DND-41 (cell line): Measurements from ENCODE around the gene INPP5A.
A peak's percentile ranks its signal among the peaks of the same experiment; 100 is the strongest.

Experiments
- ATAC-seq: fragments of 200-7000 bp; cut with Tn5 transposase; 3 replicates; pipeline ENCODE4 v1.9.1; 2021; ENCODE audit warnings: low read depth; ENCODE audit not compliant: insufficient read depth
- DNase-seq: peaks from one replicate; pipeline ENCODE4 v3.0.0-alpha.2; 2020
- H2AFZ ChIP-seq: 2 replicates; pipeline ENCODE4 v1.6.0; 2012; ENCODE audit warnings: low read depth, low read length
- H3K27ac ChIP-seq: 2 replicates; pipeline ENCODE4 v1.5.1; 2012; ENCODE audit warnings: low read length, inconsistent platforms
- H3K27me3 ChIP-seq: fragments of 200-600 bp; sonication (generic); 2 replicates; pipeline ENCODE4 v1.6.0; 2012; ENCODE audit warnings: low read length, mild to moderate bottlenecking, inconsistent platforms; ENCODE audit not compliant: insufficient read depth, poor library complexity
- H3K36me3 ChIP-seq: 2 replicates; pipeline ENCODE4 v1.5.1; 2012; ENCODE audit warnings: low read length, inconsistent platforms; ENCODE audit not compliant: insufficient read depth
- H3K4me1 ChIP-seq: 2 replicates; pipeline ENCODE4 v1.5.1; 2012; ENCODE audit warnings: mild to moderate bottlenecking, low read length; ENCODE audit not compliant: insufficient read depth
- H3K4me2 ChIP-seq: 2 replicates; pipeline ENCODE4 v1.6.0; 2012; ENCODE audit warnings: mild to moderate bottlenecking, moderate library complexity, low read length, inconsistent platforms; ENCODE audit not compliant: insufficient read depth
- H3K4me3 ChIP-seq, 2 experiments: fragments of 200-600 bp in 1 of 2; shearing (Covaris generic) in 1 of 2; 2 replicates each; pipeline ENCODE4 v1.5.1; 2012 to 2016; ENCODE audit warnings: inconsistent platforms in 2 of 2, low read length in 2 of 2, mild to moderate bottlenecking in 2 of 2, low read depth in 1 of 2, moderate library complexity in 1 of 2
- H3K79me2 ChIP-seq: 2 replicates; pipeline ENCODE4 v1.6.0; 2012; ENCODE audit warnings: low read length, inconsistent platforms; ENCODE audit not compliant: insufficient read depth
- H3K9ac ChIP-seq: 2 replicates; pipeline ENCODE4 v1.6.0; 2012; ENCODE audit warnings: low read depth, mild to moderate bottlenecking, inconsistent platforms, low read length, moderate library complexity
- H3K9me3 ChIP-seq: 2 replicates; pipeline ENCODE4 v1.5.1; 2012; ENCODE audit warnings: low read length, moderate library complexity, mild to moderate bottlenecking, inconsistent platforms; ENCODE audit not compliant: insufficient read depth, severe bottlenecking
- H4K20me1 ChIP-seq: 2 replicates; pipeline ENCODE4 v1.6.0; 2012; ENCODE audit warnings: low read length; ENCODE audit not compliant: insufficient read depth
- EZH2 ChIP-seq: IDR thresholded peaks from 3 replicates; pipeline ENCODE4 v1.6.1; 2012; ENCODE audit warnings: borderline replicate concordance, low read depth, mild to moderate bottlenecking, moderate library complexity, low read length, inconsistent platforms; ENCODE audit not compliant: severe bottlenecking
- TF ChIP-seq, protein P1 (sequence below): IDR thresholded peaks from 2 replicates; pipeline ENCODE4 v1.5.1; 2012; ENCODE audit warnings: borderline replicate concordance, low read length, moderate library complexity, mild to moderate bottlenecking; ENCODE audit not compliant: poor library complexity, severe bottlenecking; ENCODE audit errors: extremely low read depth

Gene INPP5A

DNA sequence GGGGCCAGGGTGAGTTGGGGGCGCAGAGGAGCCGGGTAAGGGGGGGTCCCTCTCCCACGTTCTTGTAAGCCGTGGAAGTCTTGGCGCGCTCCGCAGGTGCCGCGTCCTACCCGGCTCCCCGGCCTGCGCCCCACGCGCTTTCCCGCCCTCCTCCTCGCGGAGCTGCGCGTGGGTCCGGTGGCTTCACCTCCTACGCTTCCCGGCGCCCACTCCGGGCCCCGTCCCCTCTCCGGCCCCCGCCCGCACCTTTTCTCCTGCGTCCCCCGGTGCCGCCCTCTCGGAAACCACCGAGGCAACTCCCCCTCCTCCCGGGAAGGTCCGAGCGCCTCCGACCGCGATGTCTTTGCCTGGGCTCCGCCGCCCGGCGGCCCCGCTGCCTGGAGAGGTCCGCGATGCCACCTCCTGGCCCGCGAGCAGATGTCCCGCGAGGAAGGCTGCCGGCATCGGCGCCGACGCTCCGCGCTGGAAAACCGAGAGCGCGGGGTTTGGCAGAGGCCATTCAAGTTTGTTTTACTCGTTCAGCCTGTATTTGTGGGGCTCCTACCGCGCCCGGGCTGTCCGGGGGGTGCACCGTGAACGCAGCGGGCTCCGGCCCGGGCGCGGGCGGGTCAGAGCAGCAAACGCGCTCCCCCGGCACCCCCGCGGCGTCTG, 250.7 kb downstream of the INPP5A start:
- Histone ChIP-seq H4K20me1 (no peaks in the 10 kb centered on the region), H3K4me1 (no peaks in the 10 kb centered on the region), H3K36me3 (peaks cover 3% of the 10 kb centered on the region; the same call in 1 of the 2 replicates), H3K27me3 (no peaks in the 10 kb centered on the region), H3K4me3 (no peak overlapping the region), H3K27ac (no peak overlapping the region), H3K79me2 (no peaks in the 10 kb centered on the region), H3K9me3 (peaks cover 22% of the 10 kb centered on the region), H3K4me2 (no peak overlapping the region), H2AFZ (no peak overlapping the region), H3K9ac (no peak overlapping the region)
- ATAC-seq, result no peak
- TF ChIP-seq EZH2, result no peak
- TF ChIP-seq, protein P1, sequence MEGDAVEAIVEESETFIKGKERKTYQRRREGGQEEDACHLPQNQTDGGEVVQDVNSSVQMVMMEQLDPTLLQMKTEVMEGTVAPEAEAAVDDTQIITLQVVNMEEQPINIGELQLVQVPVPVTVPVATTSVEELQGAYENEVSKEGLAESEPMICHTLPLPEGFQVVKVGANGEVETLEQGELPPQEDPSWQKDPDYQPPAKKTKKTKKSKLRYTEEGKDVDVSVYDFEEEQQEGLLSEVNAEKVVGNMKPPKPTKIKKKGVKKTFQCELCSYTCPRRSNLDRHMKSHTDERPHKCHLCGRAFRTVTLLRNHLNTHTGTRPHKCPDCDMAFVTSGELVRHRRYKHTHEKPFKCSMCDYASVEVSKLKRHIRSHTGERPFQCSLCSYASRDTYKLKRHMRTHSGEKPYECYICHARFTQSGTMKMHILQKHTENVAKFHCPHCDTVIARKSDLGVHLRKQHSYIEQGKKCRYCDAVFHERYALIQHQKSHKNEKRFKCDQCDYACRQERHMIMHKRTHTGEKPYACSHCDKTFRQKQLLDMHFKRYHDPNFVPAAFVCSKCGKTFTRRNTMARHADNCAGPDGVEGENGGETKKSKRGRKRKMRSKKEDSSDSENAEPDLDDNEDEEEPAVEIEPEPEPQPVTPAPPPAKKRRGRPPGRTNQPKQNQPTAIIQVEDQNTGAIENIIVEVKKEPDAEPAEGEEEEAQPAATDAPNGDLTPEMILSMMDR, result no peak
- no peak for DNase-seq

DNA sequence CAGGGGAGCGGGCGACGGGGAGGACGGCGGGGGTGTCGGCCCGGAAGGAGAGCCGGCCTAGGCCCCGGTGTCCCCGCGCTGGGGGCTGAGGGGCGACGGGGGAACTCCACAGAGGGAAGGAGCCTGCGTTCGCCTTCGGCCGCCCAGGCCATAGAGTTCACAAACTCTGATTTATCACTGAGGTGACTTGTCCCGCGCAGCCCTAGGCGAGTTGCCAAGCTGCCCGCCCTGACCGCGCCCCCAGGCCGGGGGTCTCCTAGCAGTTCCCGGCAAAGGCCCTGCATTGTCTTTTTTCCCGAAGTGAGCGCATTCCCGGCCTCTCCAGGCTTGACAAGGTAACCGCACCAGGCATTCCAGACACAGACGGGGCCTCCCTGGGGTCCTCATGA, 251.2 kb downstream of the INPP5A start:
- Histone ChIP-seq H3K9me3 (peaks cover 22% of the 10 kb centered on the region), H3K4me3 (no peak overlapping the region), H2AFZ (no peak overlapping the region), H4K20me1 (no peaks in the 10 kb centered on the region), H3K36me3 (no peaks in the 10 kb centered on the region), H3K27me3 (no peaks in the 10 kb centered on the region), H3K4me1 (no peaks in the 10 kb centered on the region), H3K4me2 (no peak overlapping the region), H3K79me2 (no peaks in the 10 kb centered on the region), H3K9ac (no peak overlapping the region), H3K27ac (no peak overlapping the region)
- no peak for DNase-seq
- ATAC-seq, result no peak
- TF ChIP-seq EZH2, result no peak
- TF ChIP-seq, protein P1, result no peak

DNA sequence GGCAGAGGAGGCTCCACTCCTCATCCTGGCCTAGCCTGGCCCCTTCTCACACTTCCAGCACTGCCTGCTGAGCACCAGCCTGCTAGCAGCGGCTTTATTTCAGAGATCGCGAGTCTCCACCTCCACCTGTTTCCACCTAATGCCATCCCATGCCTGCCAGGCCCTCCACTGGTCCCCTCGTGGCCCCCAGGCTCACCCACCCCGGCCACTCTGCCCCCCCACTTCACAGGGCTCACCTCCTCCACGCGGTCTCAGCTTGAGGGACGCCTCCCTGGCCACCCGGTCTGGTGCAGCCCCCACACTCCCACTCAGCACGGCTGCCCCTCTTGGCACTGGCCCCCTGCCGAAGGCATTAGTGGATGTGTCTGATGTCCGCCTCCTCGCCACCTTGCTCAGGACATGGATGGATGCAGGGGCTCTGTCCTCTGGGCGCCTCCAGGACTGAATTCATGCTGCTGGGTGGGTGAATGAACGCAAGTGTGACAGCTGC, 252.1 kb downstream of the INPP5A start:
- Histone ChIP-seq H3K4me2 (no peak overlapping the region), H2AFZ (no peak overlapping the region), H3K79me2 (no peaks in the 10 kb centered on the region), H4K20me1 (no peaks in the 10 kb centered on the region), H3K9me3 (peaks cover 18% of the 10 kb centered on the region), H3K9ac (no peak overlapping the region), H3K4me1 (no peaks in the 10 kb centered on the region), H3K36me3 (no peaks in the 10 kb centered on the region), H3K27ac (no peak overlapping the region), H3K27me3 (no peaks in the 10 kb centered on the region), H3K4me3 (no peak overlapping the region)
- TF ChIP-seq, protein P1, result no peak
- no peak for TF ChIP-seq EZH2
- no peak for DNase-seq
- no peak for ATAC-seq

GRCh38 chr10:132790470-132790869, 252.9 kb downstream of the INPP5A start:
- H2AFZ ChIP-seq, result no peak overlapping the region
- ATAC-seq (peak; percentile 20; the same call in 1 of the 3 replicates), DNase-seq (no peak)
- H3K27ac ChIP-seq, result no peak overlapping the region
- H4K20me1 ChIP-seq, result no peaks in the 10 kb centered on the region
- no peak overlapping the region for H3K9ac ChIP-seq
- no peak overlapping the region for H3K4me2 ChIP-seq
- peaks cover 12% of the 10 kb centered on the region for H3K9me3 ChIP-seq
- no peaks in the 10 kb centered on the region for H3K27me3 ChIP-seq
- no peaks in the 10 kb centered on the region for H3K79me2 ChIP-seq
- H3K4me1 ChIP-seq, result no peaks in the 10 kb centered on the region
- H3K36me3 ChIP-seq, result no peaks in the 10 kb centered on the region
- TF ChIP-seq, protein P1, result no peak
- TF ChIP-seq EZH2, result no peak
- no peak overlapping the region for H3K4me3 ChIP-seq
